ENCODE measurements around the gene FYN. TPM values are rescaled to one million over a fixed set of nuclear protein-coding genes. Genes with fewer than 3 reads are reported as not detected.

The FYN gene
- total RNA-seq, 4 donors from 2014 or later: 37.8 to 65.8 (median 53.8) TPM

DNA sequence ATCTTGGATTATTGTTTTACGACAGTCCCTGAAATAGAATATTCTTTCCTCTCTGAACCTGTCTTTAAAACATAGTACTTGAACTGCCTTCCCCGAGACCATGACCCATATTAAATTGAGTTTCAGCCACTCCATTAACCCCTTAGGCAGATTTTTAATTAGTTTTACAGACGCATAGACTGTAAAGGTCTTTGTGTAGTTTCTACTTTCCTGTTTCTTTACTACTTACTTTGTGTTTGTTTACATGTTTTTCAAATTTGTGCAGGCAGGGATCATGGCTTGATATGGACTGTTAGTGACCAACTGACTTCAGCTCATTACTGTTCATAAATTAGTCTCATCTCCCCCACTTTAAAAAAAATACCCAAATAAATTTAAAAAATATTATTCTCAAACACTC lies 53.8 kb downstream of the FYN start:
- 88% methylated on average over 3 of the region's 3 CpGs for WGBS
- no peak overlapping the region for H3K27ac ChIP-seq (replicated peaks in 1 of 4)
- intact Hi-C loops (cut with DNase I): no loop called here
- H3K4me1 ChIP-seq: peaks cover 22 to 26% (median 24%) of the 10 kb centered on the region in 4 donors
- H3K36me3 ChIP-seq: no peaks in the 10 kb centered on the region
- TF ChIP-seq, protein P1, sequence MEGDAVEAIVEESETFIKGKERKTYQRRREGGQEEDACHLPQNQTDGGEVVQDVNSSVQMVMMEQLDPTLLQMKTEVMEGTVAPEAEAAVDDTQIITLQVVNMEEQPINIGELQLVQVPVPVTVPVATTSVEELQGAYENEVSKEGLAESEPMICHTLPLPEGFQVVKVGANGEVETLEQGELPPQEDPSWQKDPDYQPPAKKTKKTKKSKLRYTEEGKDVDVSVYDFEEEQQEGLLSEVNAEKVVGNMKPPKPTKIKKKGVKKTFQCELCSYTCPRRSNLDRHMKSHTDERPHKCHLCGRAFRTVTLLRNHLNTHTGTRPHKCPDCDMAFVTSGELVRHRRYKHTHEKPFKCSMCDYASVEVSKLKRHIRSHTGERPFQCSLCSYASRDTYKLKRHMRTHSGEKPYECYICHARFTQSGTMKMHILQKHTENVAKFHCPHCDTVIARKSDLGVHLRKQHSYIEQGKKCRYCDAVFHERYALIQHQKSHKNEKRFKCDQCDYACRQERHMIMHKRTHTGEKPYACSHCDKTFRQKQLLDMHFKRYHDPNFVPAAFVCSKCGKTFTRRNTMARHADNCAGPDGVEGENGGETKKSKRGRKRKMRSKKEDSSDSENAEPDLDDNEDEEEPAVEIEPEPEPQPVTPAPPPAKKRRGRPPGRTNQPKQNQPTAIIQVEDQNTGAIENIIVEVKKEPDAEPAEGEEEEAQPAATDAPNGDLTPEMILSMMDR (IDR thresholded peaks at IDR 0.05): no peak
- TF ChIP-seq POLR2A (IDR thresholded peaks at IDR 0.05; ENCODE audit: low read depth) (no peak), EP300 (IDR thresholded peaks at IDR 0.05) (no peak), POLR2AphosphoS5 (IDR thresholded peaks at IDR 0.05) (no peak)
- H3K4me3 ChIP-seq: no peak overlapping the region
- H3K27me3 ChIP-seq: no peaks in the 10 kb centered on the region
- DNase-seq (ENCODE audit: extremely low spot score): no peak
- no peaks in the 10 kb centered on the region for H3K9me3 ChIP-seq

DNA sequence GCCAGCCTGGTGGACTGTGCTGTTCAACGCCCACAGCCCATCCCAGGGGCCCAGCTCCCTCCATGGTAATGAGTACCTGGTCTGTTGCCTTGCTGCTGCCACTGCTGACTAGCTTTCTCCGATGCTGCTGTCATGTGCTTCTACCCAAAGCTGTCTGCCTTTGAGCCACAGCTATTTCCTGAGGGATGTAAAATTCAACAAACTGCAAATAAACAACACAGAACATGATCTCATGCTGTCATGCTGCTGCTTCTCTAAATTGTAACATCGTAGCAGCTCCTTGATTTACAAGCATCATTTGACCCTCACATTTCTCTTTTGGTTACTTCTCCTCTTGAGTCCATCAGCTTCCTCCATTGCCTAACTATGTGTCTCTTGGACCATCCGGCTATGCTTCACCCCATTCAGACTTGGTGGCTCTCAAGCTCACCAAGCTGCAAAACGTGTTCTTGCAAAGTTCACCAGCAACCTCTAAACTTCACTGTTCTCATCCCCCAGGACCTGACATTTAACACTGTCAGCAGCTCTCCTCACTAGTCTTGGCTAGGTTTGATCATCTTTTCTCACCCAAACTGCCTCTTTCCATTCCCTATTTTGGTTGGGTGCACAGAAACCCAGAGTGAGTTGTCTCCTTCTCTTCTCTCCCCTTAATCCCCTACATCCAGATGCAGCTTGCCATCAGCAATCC lies 54.6 kb downstream of the FYN start:
- H3K9me3 ChIP-seq: no peaks in the 10 kb centered on the region
- no peak for DNase-seq (ENCODE audit: extremely low spot score)
- intact Hi-C loops (cut with DNase I): no loop called here
- H3K4me1 ChIP-seq: peaks cover 17 to 21% (median 18%) of the 10 kb centered on the region in 4 donors
- no peak for TF ChIP-seq POLR2AphosphoS5 (IDR thresholded peaks at IDR 0.05)
- no peak for TF ChIP-seq POLR2A (IDR thresholded peaks at IDR 0.05; ENCODE audit: low read depth)
- TF ChIP-seq, protein P1 (IDR thresholded peaks at IDR 0.05): no peak
- no peak for TF ChIP-seq EP300 (IDR thresholded peaks at IDR 0.05)
- 64% methylated on average over 5 of the region's 5 CpGs for WGBS
- H3K27ac ChIP-seq (replicated peaks in 1 of 4): no peak overlapping the region
- H3K4me3 ChIP-seq: no peak overlapping the region
- no peaks in the 10 kb centered on the region for H3K36me3 ChIP-seq
- H3K27me3 ChIP-seq: no peaks in the 10 kb centered on the region

DNA sequence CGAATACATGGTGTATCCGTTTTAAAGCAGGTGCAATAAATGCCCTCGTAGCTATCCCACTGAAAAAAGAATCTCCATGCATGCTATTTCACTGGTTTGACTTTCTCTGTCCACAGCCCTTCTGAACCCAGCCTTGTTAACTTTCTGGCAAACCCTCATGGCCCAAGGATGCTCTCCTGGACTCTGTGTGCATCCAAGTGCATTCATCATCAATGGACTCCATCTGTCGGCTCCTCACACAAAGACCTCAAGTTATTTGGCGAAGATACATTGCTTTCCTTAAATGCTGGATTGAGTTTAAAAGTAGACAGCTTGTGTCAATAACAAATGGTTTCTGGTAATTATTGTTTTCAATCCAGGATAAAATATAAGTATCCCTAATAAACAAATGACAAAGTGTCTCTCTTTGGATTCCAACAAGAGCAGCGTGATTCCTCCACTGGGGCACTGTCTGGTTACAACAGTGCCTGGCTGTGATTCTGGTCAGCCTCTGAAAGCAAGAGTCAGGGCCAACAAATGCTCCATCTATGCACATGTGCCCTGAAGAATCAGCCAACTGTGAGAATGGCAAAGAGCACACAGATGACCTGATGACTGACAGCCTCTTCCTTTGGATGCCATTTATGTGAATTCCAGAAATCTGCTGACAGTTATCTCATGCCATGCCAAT lies 55.7 kb downstream of the FYN start:
- DNase-seq (ENCODE audit: extremely low spot score): no peak
- 84% methylated on average over 6 of the region's 6 CpGs for WGBS
- TF ChIP-seq POLR2A (IDR thresholded peaks at IDR 0.05; ENCODE audit: low read depth) (no peak), POLR2AphosphoS5 (IDR thresholded peaks at IDR 0.05) (no peak), EP300 (IDR thresholded peaks at IDR 0.05) (no peak)
- TF ChIP-seq, protein P1 (IDR thresholded peaks at IDR 0.05): no peak
- Histone ChIP-seq H3K9me3 (no peaks in the 10 kb centered on the region), H3K36me3 (no peaks in the 10 kb centered on the region), H3K27me3 (no peaks in the 10 kb centered on the region), H3K4me1 (peaks cover 7 to 12% (median 9%) of the 10 kb centered on the region in 4 donors), H3K4me3 (no peak overlapping the region), H3K27ac (replicated peaks in 1 of 4) (no peak overlapping the region)
- intact Hi-C loops (cut with DNase I): no loop called here

DNA sequence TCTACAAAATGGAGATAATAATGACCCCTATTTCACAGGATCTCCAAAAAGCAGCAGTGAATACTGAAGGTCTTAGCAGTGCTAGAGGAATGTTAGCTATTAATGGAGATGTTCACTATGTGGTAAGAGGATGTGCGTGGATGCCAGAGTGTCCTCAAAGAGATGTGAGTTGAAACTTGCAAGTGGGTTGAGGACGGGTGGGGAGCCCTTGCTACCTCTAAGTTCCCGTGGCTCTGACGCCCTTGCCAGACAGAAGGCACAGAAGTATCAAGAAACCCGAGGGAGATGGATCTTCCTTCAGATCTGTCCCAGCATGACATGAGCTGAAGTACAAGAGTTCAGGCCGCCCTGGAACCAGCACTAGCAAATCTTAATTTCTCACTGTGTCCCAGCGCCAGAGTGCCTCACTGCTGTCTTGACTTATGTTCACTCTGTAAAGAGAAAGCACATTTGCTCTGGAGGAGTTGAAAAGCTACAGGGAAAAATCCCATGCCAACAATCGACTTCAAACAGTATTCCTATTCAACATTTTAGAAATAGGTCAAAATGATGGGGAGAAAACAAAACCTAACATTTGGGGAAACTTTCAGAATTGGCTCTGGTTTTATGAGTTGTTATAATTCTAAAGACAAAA lies 59.5 kb downstream of the FYN start:
- TF ChIP-seq, protein P1 (IDR thresholded peaks at IDR 0.05): no peak
- no peak for TF ChIP-seq EP300 (IDR thresholded peaks at IDR 0.05)
- no peak for TF ChIP-seq POLR2A (IDR thresholded peaks at IDR 0.05; ENCODE audit: low read depth)
- TF ChIP-seq POLR2AphosphoS5 (IDR thresholded peaks at IDR 0.05): no peak
- no peak overlapping the region for H3K27ac ChIP-seq (replicated peaks in 1 of 4)
- no peak for DNase-seq (ENCODE audit: extremely low spot score)
- H3K36me3 ChIP-seq: no peaks in the 10 kb centered on the region
- no peak overlapping the region for H3K4me3 ChIP-seq
- H3K9me3 ChIP-seq: no peaks in the 10 kb centered on the region
- H3K27me3 ChIP-seq: no peaks in the 10 kb centered on the region
- 85% methylated on average over 8 of the region's 8 CpGs for WGBS
- intact Hi-C loops (cut with DNase I): no loop called here
- peaks cover 9 to 15% (median 12%) of the 10 kb centered on the region in 4 donors for H3K4me1 ChIP-seq

All from esophagus muscularis mucosa (tissue), 4 donors.